HG02623 (cell line): ENCODE data around the gene ABLIM1.

ENCODE experiments used
- ATAC-seq: cut with Tn5 transposase; IDR thresholded peaks from one replicate; pipeline ENCODE4 v1.9.1; 2021; ENCODE audit warnings: moderate library complexity; ENCODE audit not compliant: unreplicated experiment

Gene ABLIM1

DNA sequence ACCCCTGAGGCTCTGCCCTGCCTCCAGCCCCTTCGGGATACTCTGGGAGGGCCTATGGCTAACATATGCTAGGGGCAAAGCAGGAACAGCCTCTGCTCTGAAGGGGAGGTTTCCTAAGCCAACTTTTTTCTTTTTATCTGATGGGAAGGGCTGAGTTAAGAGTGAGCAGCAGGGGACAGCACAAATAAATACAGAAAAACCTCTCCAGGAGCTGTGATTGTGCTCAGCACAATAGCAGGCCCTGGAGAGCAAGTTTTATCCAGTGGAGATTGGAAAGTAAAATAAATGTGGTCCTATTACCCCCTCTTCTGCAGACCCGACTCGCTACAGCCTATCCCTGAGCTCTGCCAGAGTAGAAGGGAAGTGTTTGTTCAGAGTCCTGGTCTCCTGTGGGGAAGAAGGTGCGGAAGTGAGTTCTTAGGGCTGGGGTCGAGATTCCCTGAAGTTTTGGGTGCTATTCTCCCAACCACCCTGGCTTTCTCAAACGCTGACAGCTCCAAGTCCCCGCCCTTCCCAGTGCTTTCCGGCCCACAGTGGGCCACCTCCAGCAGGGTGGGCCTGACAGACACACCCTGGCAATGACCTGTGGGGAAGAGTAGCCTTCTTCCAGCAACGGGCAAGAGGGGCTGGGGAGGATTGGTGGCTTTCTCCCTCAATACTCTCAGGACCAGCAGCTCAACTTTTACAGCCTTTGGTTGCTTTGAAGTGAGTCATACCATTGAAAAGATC lies 230.8 kb downstream of the ABLIM1 start:
- ATAC-seq: no peak

DNA sequence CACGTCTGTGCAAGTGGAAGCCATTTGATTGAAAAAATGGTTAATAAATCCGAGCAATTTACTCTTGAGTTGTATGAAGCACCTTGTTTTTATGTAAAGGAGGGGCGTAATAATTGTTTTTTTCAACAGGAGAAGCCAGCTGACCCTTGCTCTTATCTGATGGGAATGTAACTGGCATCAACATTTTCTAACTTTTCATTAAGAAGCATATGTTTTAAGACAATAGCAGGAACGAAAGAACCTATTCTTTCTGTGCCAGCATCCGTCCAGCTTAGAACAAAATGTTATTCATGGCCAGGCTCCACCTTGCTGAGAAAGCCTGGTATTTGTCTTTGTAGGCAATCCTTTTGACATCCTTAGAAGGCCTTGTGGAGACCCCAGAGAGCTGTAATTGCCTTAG lies 231.6 kb downstream of the ABLIM1 start:
- no peak for ATAC-seq

DNA sequence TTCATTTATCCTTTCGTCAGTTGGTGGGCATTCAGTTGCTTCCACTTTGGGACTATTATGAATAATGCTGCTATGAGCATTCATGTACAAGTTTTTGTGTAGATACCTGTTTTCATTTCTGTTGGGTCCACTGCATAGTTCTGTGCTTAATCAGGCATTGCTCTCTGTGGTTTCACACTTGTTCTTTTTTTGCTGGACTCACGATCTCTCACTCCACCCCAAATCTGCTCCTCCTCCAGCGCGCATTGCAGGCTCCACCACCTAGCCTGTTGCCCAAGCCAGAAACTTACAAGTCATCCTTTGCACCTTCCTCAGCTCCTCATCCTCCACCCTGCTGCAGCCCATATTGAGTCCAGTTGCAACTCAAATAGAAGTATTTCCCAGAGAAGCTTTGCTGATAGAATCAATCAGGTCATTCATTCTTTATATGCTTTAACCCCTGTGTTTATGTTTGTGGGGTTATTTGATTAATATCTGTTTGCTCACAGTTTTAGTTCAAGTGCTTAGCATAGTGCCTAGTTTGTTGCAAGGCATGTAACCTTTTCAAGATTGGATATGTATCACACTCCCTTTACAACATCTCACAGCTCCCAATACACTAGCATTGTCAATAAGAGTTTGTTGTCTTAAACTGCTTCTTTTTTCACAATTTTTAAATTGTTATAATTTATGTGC lies 237.1 kb downstream of the ABLIM1 start:
- ATAC-seq: no peak

DNA sequence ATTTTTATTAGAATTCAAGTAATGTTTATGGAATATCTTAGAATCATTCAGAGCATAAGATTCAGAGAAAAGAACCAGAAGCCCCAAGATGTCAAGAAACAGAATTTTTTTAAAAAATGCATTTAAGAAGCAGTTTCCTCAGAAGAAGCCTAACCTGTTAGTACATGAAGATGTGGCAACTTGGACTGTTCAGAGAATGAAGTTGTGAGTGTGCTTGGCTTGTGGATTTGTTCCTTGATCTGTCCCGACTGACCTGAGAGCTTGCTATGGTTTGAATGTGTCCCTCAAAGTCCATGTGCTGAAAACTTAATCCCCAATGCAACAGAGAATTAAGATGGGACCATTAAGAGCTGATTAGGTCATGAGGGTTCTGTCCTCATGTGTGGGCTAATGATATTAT lies 240.0 kb downstream of the ABLIM1 start:
- ATAC-seq: no peak

DNA sequence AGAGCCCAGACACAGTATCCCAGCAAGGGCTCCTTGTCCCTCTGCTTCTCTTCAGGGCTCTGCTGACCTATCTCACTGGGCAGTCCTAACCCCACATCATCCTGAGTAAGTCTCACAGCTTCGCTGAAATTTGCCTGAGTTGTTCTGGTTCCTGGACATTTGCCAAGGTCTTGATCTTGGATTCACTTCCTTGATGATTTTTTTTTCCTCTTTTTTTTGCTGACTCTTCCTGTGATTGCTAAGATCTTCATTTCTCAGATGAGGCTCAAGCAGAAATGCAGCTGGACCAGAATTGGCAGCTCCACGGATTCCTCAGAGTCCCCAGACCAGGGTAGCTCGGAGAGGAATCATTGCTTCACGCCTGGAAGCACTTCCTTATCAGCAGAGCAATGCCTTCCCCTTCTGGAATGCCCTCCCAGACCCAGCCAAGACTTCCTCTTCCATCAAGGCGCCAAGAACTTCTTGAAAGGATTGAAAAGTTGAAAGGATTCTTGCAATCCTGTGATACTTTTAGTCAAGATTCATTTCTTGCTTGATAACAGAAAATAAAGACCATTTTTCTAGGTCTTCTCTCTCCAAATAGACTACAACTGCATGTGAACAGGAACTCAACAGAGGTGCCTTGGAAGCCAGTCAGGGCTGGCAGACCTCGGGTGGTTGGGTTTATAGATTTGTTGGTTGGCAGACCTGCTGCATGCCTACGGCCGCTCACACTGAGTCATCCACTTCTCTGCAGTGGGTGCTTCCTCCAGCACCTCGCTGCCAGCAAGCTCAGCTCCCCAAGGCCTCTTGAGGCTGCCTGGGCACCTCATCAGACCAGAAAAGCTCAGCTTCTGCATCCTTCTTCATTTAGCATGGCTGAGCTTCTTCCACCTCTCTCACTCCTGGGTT lies 244.9 kb downstream of the ABLIM1 start:
- ATAC-seq: no peak

DNA sequence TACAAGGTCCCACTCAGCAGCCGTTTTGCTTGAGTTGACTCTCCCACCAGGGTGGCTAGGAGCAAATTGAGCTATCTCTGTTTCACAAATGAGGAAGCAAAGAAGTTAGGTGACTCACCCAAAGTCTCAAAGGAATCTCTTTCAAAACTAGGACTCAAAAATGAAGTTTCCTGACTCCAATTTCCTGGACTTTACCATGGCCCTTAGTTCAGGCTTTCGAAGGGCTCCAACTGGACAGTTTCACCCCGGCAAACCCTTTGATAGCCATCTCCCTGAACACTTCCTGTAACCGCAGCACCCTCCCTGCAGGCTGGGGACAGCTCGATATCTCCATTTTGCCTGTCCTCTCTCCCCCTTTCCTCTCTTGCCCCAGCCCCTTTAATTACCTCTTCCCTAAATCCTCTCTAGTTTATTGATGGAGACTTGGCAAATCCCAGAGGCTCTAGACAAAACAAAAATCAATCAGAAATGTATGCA lies 249.1 kb downstream of the ABLIM1 start:
- ATAC-seq: no peak

DNA sequence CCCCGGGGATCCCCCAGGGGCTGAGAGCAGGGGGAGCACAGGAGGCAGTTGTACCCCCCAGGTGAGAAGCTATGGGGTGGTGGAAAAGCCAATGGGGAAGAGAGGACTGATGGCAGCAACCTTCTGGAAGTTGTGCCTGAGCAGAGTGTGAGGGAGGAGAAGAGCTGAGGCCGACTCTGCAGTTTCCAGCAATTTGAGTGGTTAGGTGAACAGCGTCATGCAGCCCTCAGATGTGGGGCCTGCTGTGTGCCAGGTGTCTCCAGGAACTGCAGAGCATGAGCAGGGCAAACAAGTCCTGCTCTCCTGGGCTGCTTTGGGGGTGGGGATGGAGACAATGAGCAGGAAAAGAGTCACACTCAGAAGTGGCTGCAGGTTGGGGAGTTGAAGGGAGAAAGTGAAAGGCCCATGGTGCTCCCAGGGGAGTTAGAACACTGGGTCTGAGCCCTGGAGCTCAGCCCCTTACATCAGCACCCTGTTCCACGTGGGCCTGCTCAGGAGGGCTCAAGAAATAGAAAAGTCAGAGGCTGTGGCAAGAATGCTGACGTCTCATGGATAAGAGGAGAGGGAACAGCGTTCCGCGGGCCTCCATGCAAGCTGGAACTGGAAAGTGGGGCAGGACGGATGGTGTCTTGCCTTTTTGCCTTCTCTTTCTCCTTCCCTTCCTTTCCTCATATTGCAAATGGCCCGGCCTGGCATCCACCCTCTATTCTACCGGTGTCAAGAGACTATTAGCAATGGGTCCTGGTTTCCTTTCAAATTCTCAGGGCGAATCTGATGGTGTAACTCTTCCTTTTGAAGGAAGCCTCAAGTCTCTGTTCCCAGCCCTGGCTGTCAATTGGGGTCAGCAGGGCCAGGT lies 249.7 kb downstream of the ABLIM1 start:
- ATAC-seq: no peak

DNA sequence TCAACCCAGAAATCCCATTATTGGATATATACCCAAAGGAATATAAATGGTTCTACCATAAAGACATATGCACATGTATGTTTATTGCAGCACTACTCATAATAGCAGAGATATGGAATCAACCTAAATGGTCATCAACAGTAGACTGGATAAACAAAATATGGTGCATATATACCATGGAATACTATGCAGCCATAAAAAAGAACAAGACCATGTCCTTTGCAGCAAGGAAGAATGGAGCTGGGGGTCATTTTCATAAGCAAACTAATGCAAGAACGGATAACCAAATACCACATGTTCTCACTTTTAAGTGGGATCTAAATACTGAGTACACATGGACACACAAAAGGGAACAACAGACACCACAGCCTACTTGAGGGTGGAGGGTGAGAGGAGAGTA lies 251.6 kb downstream of the ABLIM1 start:
- no peak for ATAC-seq

DNA sequence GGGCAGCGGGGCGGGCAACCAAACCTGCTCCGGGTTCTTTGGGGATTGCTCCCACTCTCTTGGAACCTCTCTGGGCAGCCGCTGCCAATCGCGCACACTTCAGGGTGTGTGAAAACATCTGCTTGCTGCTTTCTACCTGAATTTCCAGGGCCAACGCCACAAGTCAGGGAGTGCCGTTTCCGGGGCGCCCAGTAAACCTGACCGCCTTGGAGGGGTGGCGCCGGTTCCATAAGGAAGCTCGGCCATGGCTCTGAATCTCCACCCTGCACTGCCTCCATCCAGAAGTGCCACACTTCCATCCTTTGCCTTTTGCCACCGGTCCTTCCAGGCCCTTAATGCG lies 253.1 kb downstream of the ABLIM1 start:
- ATAC-seq: no peak

DNA sequence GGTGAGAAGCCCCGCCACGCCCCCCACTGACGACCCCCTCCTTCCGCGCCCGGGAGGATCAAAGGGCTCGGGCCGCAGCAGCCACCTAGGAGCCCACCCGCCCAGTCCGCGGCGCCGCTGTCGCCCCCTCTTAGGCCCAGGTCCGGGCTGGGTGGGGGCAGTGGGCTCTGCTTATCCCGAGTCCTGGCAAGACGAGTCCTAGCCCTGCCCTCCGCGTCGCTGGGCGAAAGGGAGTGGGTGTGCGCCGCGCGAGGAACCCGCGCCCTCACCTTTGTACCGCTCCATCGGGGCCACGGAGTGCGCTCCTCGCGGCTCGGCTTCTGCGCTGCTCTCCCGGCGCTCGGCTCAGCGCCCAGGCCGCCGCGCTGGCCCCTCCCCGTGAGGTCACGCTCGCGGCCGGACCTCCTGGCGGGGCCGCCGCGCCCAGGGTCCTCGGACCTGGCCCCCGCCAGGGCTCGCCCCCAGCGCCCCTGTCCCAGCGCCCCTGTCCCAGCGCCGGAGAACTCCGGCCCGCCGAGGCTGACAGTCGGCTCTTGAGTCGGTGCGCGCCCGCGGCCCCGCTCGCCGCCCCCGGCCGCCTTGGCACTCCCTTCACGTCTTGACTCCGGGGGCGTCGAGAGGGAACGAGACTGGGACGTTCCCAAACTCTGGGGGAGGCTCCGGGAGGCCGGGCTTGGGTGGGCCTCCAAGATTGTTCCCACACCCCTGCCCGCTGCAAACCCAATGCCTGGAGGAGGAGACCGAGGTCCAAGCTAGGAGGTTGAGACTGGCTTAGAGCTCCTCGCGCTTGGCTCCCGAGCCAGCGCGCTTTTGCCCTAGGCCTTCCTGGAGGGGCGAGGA lies 253.7 kb downstream of the ABLIM1 start, which contains the start of gene AFAP1L2:
Gene AFAP1L2, minus strand, starts transcription at position 332 of the 840 bp plus-strand sequence. Its CDS starts 47 bp downstream, at position 285.
- peak; percentile 54 for ATAC-seq

DNA sequence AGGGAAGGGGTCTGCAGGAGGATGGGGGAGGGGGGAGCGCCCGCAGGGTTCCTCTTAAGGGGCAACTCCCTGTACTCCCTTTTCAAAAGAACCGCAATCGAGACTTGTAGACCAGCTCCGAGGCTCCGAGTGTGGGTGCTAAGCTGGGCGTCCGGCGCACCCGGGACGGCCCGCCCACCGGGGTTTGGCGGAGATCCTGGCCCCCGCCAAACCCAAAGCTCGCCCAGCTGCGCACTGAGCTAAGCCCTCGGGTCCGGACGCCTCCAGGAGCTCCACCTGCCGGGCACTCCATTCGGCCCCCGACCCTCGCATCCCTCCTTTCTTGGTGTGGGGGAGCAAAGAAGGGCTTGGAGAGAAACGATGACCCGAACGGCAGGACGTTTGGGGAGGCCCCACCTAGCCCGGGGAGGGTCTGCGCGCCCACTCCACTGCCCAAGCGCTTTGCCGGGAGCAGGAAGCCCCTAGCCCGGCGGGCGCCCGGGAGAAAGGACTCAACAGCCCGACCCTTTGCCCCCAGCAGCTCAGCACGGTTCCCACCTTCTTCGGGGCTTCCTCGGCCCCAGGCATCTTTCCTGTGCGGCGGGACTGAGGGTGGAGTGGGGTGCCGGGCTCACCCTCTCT lies 254.4 kb downstream of the ABLIM1 start:
- no peak for ATAC-seq

DNA sequence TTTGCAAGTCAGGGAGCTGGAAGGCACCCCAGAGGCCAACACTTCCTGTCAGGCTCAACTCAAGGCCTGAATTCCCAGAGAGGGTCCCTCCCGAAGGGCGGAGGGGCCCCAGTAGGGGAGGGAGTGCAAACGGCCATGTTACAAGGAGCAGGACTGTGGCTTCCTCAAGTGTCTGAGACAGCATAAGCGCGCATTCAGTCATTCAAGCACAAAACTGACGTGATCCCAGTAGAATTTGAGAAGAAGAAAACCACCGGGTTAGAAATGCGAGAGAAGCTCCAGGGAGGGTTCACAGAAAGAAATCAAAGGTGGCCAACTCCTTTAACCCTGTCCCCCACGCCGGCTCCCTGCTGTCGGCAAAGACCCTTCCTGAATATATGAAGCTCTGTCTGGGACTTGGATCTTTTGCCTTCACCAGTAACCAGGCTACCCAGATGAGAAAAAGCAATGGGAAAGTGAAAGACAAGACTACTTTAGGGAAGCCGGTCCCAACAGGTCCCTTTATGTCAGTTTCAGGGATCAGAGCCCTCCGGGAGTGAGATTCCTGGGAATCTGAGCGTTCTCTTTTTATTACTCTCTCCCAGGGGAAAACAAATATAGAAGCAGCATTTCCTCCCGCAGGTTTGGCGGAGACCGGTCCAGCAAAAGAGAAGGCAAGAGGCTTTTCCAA lies 255.1 kb downstream of the ABLIM1 start:
- ATAC-seq: no peak

DNA sequence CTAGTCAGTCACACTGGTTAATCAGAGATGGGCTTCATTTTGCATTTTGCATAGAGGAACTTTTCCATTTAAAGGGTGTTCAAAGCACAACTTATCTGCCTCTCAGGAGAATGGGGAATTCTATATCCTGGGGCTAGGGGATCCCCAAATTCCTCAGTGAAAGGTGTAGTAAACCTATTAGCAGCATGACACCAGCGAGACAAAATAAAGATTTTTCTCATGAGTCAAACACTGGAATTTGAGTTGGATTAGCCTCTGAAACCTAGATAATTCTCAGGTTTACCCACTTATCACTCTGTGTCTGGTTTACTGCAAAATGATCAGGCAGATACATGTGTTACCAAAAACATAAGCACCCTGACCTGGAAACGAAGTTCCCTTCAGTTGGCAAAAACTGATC lies 255.8 kb downstream of the ABLIM1 start:
- no peak for ATAC-seq

DNA sequence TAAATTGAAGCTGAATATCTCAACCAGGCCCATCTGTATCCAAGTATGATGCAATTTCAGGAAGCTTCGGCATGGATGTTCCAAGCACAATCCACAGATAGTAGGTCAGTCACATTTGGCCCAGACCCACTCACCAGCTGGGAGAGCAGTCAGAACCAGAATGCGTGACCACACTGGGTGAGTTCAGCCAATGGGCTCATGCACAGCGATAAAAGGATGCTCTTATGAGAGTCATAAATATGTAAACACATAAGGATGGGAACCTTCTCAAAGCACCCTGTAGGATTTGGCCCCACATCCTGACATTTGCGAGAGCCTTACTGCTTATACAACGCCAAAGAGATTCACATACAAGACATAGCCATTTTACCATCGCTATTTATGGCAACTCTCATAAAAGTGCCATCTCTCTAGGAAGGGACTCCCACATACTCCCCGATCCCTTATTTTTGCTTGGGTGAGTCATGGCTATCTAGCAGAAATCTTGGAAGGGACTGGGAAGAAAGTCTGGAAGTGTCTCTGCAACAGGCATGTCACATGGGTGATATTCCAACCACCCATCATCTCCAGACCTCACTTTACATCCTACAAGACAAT lies 256.8 kb downstream of the ABLIM1 start:
- ATAC-seq: no peak

DNA sequence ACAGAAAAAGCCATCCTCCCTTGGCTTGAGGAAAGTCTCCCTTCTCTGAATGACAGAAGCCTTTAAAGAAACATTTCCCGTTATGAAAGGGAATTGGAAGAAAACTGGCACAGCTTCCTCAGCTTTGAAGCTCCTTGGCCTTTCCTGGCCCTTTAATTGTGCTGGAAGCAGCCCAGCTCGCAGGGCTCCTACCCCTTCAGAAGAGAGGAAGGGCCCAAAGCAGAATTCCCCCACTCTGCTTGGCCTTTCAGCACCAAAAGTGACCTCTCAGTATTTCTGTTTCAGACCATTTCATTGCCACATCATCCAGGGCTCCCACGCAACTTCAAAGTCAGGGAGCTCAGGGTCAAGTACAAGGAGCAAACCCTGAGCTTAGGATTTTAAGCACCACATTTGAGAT lies 258.0 kb downstream of the ABLIM1 start:
- no peak for ATAC-seq

DNA sequence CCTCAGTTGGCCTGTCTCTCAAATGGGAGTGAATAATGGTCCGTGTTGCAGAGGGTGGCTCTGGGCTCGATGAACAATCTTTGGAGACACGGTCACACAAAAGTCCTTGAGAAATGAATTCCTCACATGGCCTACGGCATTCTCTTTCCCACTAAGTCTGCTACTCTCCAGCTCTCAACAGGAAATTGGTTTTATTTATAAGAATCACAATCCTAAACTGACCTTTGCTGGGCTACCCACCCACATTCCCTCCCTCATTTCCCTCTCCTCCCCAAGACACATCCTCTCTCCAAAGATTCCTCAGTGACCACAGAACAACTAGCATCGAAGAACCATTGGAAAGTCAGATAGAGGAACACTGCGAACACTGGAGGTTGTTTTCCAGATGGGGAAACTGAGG lies 258.5 kb downstream of the ABLIM1 start:
- ATAC-seq: no peak

DNA sequence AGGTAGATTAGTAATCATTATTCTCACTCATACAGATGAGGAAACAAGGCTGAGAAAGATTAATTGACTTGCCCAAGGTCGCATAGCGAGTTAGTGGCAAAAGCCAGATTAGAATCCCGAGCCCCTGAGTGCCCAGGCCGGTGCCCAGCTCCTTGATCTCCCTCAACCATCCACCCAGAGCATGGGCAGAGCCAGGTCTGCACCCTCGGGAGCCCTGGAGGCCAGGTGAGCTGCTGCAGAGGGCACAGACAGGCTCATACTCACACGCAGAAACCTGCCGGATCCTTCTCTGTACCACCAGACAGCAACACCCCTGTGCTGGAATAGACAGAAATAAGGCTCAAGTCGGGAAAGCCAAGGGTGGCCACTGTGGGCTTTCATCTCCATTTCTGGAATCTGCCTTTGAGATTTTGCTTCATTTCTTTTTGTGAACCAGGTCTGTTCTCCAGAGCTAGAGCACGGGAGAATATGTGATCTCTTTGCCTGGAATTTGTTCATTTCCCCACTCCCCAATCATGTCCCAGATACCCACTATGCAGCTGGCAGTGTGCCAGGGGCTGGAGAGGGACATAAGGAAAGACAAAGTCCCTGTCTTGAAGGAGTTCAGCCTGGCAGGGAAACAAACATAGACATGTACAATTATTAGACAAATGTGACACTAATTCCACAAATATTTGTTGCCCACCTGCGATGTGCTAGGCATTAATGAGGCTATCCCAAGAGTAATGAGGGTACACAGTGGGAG lies 259.3 kb downstream of the ABLIM1 start:
- ATAC-seq: no peak
